ENCODE measurements around the gene AMACR.
"Not testable (repeated sequence)": the region's sequence is repeated elsewhere in the genome, so short reads cannot be mapped to it uniquely, and the experiment has no call there.

The AMACR gene

DNA sequence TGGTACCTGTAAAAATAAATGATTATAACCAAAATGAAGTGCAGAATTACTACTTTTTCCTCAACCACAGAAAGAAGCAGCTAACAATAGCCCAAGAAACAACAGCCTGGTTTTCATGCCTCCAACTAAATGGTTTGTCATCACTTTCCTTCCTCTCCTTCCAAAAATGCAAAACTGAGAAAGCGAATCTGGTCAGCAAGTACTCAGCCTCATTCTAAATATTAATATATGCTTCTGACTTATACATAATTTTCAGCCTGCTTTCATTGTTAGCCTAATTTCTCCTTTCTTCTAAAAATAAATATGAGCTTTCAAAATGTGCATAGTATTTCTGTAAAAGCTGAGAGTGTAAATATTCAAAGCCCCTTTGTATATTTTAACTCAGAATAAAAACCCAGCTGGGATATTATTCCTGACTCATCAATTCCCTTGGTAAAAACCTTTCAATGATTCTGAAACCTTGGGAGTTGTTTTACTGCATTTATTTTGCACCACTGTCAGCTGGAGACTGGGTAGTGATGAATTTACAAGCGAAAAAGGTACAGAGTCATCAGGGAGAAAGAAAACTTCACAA, 50.2 kb downstream of the AMACR start:
- FAIRE-seq = no peak
- no peak for DNase-seq (ENCODE audit: insufficient read length)

DNA sequence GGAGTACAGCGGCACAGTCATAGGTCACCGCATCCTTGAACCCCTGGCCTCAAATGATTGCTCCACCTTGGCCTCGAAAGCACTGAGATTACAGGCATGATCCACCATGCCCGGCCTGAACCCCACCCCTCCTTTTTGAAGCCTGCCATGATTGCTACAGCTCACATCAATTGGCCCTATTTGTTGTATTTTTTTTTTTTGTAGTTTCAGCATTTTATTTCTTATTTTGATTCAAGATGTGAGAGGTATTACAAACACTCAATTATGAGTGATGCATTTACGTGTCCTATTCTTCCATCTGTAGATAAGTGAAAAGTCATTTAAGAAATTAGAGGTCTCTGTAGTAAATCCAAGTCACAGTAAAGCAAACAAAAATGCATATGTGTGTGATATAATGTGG, 55.7 kb downstream of the AMACR start:
- not testable (repeated sequence) for FAIRE-seq; DNase-seq (ENCODE audit: insufficient read length)

More for the DNA sequence above, 50.2 kb downstream of the AMACR start:
- TF ChIP-seq POLR2AphosphoS5 (IDR thresholded peaks at IDR 0.05; ENCODE audit: low read depth, low read length) (no peak), POLR2A (IDR thresholded peaks at IDR 0.05; ENCODE audit: low read depth, low read length) (no peak), TAF1 (IDR thresholded peaks at IDR 0.05; ENCODE audit: borderline replicate concordance, low read depth, low read length) (no peak)

DNA sequence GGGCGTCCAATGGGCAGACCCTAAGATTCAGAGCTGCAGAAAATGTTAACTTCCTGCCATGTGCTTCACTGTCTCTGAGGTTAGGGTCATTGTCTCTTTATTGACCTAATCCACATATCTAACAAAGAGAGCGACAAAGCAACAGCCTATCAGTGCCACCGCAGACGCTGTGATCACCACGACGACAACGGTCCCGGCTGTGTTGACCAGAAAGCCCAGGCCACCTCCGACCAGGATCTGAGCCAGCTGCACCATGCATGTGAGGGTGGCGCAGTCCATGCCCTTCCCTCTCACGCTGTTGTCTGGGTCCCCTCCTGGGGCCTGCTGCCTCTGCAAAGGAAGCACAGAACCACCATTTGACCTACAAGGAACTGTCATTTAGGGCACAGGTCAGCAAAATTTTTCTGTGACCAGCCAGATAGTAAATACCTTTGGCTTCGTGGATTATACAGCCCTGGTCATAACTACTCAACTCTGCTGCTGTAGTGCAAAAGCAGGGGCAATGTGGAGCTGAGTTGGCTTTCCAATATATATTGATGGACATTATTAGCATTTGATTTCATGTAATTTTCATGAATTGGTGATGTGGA, 63.2 kb downstream of the AMACR start:
- DNase-seq (ENCODE audit: insufficient read length) (no peak), FAIRE-seq (no peak)
- TF ChIP-seq TAF1 (IDR thresholded peaks at IDR 0.05; ENCODE audit: borderline replicate concordance, low read depth, low read length) (no peak), POLR2A (IDR thresholded peaks at IDR 0.05; ENCODE audit: low read depth, low read length) (no peak), POLR2AphosphoS5 (IDR thresholded peaks at IDR 0.05; ENCODE audit: low read depth, low read length) (no peak)

DNA sequence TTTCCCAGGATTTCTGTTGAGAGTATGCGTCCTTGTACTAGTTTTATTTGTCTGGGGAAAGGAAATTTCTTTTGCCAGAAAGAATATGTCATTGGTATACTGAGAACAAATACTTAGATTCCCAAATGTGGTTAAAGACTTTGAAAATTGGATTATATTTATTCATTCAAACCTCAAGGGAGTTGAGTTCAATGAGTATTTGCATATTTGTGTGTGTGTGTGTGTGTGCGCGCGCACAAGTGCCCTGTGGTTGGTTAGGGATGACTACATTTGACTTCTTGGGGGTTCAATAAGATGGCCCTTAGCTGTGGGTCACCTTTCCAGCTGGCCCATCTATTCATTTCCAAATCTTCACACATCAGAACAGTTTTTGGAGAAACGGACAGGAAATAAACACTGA, 66.8 kb downstream of the AMACR start:
- DNase-seq (ENCODE audit: insufficient read length) (no peak), FAIRE-seq (no peak)
- TF ChIP-seq POLR2AphosphoS5 (IDR thresholded peaks at IDR 0.05; ENCODE audit: low read depth, low read length) = no peak
- no peak for TF ChIP-seq TAF1 (IDR thresholded peaks at IDR 0.05; ENCODE audit: borderline replicate concordance, low read depth, low read length)
- TF ChIP-seq POLR2A (IDR thresholded peaks at IDR 0.05; ENCODE audit: low read depth, low read length) = no peak

DNA sequence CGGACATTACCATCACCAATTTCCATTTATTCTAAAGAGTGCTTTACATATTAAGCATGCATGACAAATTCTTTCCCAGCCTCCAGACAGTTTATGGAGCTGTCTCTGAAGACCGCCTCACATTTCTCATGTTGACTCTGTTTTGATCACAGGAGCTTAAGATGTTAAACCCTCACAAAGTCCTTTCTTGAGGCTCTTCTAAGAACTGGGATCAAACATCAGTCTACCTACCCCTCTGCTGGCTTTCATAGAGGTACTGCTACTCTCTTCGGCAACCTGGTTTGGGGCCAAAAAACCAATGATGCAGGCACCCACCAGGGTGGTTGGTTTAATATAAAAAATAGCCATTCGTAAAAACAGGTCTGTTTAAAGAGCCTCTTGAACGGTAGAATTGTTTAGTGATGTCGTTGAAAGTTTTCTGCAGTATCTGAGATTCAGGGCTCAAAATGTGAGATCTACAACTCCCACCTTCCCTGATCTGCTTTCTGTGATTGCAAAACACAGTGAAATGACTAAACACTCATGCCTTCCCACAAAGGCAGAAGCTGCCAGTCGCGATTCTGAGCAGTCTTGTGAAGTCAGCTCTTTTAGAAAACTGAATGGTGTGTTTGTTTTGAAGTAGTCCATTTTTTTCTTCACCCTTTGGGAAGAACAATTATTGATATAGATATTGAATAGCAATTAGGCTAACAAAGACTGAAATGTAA, 68.1 kb downstream of the AMACR start:
- no peak for DNase-seq (ENCODE audit: insufficient read length)
- no peak for FAIRE-seq

DNA sequence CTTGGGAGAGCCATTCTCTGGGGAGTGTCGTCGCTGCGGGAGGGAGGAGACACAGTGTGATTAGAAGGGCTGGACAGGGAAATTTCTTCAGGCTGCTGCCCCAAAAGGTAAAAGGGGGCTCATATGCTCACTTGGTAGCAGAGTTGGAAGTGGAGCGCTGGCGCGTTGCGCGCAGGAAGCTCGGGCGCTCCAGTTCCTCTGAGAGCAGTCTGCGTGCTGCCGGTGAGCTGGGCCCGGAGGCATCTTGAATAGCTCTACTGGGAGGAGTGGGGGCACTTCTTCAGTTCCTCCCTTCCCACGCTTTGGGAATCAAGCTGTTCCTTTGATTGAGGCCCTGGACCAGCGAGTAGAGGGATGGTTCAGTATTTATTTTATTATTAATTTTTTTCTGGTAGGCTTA, 69.0 kb downstream of the AMACR start:
- FAIRE-seq (no peak), DNase-seq (ENCODE audit: insufficient read length) (no peak)
- TF ChIP-seq TAF1 (IDR thresholded peaks at IDR 0.05; ENCODE audit: borderline replicate concordance, low read depth, low read length) = no peak

More for the DNA sequence above, 68.1 kb downstream of the AMACR start:
- TF ChIP-seq POLR2A (IDR thresholded peaks at IDR 0.05; ENCODE audit: low read depth, low read length) (no peak), TAF1 (IDR thresholded peaks at IDR 0.05; ENCODE audit: borderline replicate concordance, low read depth, low read length) (no peak)

DNA sequence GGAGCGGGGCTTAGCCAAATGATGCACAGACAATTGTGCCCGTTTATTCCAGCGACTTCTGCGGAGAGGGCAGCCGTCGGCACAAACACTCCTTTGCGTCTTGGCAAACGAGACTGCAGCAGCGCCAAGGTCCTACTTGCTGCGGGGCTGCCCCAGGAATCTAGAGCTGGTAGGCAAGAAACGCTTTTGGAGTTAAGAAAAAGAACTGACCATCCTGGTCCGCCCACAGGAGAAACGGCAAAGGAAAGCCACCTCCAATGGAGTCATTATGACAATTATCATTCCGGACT, 69.4 kb downstream of the AMACR start:
- DNase-seq (ENCODE audit: insufficient read length) (no peak), FAIRE-seq (no peak)
- TF ChIP-seq POLR2A (IDR thresholded peaks at IDR 0.05; ENCODE audit: low read depth, low read length) (no peak), POLR2AphosphoS5 (IDR thresholded peaks at IDR 0.05; ENCODE audit: low read depth, low read length) (no peak), TAF1 (IDR thresholded peaks at IDR 0.05; ENCODE audit: borderline replicate concordance, low read depth, low read length) (no peak)

DNA sequence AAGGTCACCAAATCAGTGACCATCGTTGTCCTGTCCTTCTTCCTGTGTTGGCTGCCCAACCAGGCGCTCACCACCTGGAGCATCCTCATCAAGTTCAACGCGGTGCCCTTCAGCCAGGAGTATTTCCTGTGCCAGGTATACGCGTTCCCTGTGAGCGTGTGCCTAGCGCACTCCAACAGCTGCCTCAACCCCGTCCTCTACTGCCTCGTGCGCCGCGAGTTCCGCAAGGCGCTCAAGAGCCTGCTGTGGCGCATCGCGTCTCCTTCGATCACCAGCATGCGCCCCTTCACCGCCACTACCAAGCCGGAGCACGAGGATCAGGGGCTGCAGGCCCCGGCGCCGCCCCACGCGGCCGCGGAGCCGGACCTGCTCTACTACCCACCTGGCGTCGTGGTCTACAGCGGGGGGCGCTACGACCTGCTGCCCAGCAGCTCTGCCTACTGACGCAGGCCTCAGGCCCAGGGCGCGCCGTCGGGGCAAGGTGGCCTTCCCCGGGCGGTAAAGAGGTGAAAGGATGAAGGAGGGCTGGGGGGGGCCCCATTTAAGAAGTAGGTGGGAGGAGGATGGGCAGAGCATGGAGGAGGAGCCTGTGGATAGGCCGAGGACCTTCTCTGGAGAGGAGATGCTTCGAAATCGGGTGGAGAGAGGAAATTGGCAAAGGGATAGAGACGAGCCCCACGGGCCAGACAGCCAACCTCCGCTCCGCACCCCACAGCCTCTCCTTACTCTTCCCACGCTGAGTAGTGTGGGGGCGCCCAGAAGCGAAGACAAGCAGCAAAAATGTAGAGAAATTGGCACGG, 69.9 kb downstream of the AMACR start:
- no peak for FAIRE-seq

DNA sequence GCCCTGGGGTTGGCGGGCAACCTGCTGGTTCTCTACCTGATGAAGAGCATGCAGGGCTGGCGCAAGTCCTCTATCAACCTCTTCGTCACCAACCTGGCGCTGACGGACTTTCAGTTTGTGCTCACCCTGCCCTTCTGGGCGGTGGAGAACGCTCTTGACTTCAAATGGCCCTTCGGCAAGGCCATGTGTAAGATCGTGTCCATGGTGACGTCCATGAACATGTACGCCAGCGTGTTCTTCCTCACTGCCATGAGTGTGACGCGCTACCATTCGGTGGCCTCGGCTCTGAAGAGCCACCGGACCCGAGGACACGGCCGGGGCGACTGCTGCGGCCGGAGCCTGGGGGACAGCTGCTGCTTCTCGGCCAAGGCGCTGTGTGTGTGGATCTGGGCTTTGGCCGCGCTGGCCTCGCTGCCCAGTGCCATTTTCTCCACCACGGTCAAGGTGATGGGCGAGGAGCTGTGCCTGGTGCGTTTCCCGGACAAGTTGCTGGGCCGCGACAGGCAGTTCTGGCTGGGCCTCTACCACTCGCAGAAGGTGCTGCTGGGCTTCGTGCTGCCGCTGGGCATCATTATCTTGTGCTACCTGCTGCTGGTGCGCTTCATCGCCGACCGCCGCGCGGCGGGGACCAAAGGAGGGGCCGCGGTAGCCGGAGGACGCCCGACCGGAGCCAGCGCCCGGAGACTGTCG, 70.7 kb downstream of the AMACR start:
- no peak for FAIRE-seq
- no peak for DNase-seq (ENCODE audit: insufficient read length)
- TF ChIP-seq TAF1 (IDR thresholded peaks at IDR 0.05; ENCODE audit: borderline replicate concordance, low read depth, low read length) (no peak), POLR2AphosphoS5 (IDR thresholded peaks at IDR 0.05; ENCODE audit: low read depth, low read length) (no peak)

More for the DNA sequence above, 69.9 kb downstream of the AMACR start:
- DNase-seq (ENCODE audit: insufficient read length) = no peak
- TF ChIP-seq POLR2AphosphoS5 (IDR thresholded peaks at IDR 0.05; ENCODE audit: low read depth, low read length) (no peak), TAF1 (IDR thresholded peaks at IDR 0.05; ENCODE audit: borderline replicate concordance, low read depth, low read length) (no peak), POLR2A (IDR thresholded peaks at IDR 0.05; ENCODE audit: low read depth, low read length) (no peak)

DNA sequence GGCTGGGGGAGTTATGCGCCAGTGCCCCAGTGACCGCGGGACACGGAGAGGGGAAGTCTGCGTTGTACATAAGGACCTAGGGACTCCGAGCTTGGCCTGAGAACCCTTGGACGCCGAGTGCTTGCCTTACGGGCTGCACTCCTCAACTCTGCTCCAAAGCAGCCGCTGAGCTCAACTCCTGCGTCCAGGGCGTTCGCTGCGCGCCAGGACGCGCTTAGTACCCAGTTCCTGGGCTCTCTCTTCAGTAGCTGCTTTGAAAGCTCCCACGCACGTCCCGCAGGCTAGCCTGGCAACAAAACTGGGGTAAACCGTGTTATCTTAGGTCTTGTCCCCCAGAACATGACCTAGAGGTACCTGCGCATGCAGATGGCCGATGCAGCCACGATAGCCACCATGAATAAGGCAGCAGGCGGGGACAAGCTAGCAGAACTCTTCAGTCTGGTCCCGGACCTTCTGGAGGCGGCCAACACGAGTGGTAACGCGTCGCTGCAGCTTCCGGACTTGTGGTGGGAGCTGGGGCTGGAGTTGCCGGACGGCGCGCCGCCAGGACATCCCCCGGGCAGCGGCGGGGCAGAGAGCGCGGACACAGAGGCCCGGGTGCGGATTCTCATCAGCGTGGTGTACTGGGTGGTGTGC, 71.4 kb downstream of the AMACR start, which contains the start of gene RXFP3:
TSS of gene RXFP3 (plus strand) at position 6 of the 636 bp plus-strand sequence. CDS start at position 361, 355 bp downstream.
- TF ChIP-seq POLR2A (IDR thresholded peaks at IDR 0.05; ENCODE audit: low read depth, low read length) (no peak), POLR2AphosphoS5 (IDR thresholded peaks at IDR 0.05; ENCODE audit: low read depth, low read length) (no peak), TAF1 (IDR thresholded peaks at IDR 0.05; ENCODE audit: borderline replicate concordance, low read depth, low read length) (no peak)
- FAIRE-seq (no peak), DNase-seq (ENCODE audit: insufficient read length) (no peak)

All from GM12892 (cell line).